Measurements from ENCODE around the gene ZBTB7C. TPM values are rescaled to one million over a fixed set of nuclear protein-coding genes. Genes with fewer than 3 reads are reported as not detected.

Gene ZBTB7C
- total and polyA plus RNA-seq, 4 donors: 0.19 to 1.1 (median 0.45) TPM

DNA sequence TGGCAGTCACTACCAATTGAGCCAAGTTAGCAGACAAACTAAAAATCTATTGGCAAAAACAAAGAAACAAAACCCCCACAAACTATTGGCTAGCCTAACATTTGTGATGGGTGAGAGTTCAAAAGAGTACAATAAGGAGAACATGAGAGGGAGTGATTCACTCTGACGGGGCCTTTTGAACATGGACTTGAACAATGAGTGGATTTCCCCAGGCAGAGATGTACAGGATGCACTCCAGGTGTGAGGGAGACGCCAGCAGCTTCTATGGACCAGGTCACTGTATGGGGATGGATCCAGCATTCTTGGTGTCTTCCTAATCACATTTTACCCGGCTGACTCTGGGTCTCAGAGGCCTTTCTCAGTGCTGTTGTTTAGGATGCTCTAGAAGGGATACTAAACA, 311.2 kb downstream of the ZBTB7C start:
- no peaks in the 10 kb centered on the region for H3K36me3 ChIP-seq (ENCODE audit: control insufficient read depth in 4 of 4, insufficient read depth in 3 of 4, low read depth in 1 of 4, low read length in 3 of 4)
- WGBS: 89% methylated on average over 3 of the region's 3 CpGs
- no peak for TF ChIP-seq FOXA2 (IDR thresholded peaks at IDR 0.05)
- no peak for TF ChIP-seq RXRA (IDR thresholded peaks at IDR 0.05)
- no peak for TF ChIP-seq YY1 (IDR thresholded peaks at IDR 0.05)
- TF ChIP-seq RAD21 (IDR thresholded peaks at IDR 0.05): no peak
- TF ChIP-seq, protein P1, sequence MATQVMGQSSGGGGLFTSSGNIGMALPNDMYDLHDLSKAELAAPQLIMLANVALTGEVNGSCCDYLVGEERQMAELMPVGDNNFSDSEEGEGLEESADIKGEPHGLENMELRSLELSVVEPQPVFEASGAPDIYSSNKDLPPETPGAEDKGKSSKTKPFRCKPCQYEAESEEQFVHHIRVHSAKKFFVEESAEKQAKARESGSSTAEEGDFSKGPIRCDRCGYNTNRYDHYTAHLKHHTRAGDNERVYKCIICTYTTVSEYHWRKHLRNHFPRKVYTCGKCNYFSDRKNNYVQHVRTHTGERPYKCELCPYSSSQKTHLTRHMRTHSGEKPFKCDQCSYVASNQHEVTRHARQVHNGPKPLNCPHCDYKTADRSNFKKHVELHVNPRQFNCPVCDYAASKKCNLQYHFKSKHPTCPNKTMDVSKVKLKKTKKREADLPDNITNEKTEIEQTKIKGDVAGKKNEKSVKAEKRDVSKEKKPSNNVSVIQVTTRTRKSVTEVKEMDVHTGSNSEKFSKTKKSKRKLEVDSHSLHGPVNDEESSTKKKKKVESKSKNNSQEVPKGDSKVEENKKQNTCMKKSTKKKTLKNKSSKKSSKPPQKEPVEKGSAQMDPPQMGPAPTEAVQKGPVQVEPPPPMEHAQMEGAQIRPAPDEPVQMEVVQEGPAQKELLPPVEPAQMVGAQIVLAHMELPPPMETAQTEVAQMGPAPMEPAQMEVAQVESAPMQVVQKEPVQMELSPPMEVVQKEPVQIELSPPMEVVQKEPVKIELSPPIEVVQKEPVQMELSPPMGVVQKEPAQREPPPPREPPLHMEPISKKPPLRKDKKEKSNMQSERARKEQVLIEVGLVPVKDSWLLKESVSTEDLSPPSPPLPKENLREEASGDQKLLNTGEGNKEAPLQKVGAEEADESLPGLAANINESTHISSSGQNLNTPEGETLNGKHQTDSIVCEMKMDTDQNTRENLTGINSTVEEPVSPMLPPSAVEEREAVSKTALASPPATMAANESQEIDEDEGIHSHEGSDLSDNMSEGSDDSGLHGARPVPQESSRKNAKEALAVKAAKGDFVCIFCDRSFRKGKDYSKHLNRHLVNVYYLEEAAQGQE (IDR thresholded peaks at IDR 0.05): no peak
- no peak for DNase-seq (ENCODE audit: low spot score)
- H3K27me3 ChIP-seq (ENCODE audit: control insufficient read depth in 4 of 4, insufficient read depth in 4 of 4, low read length in 3 of 4): no peaks in the 10 kb centered on the region
- no peaks in the 10 kb centered on the region for H3K4me1 ChIP-seq (ENCODE audit: control insufficient read depth in 4 of 4, insufficient read depth in 4 of 4, low read length in 3 of 4)
- H3K9ac ChIP-seq (ENCODE audit: low read depth in 1 of 2, low read length in 2 of 2): no peak overlapping the region
- H3K9me3 ChIP-seq (ENCODE audit: control insufficient read depth in 4 of 4, low read length in 3 of 4): no peaks in the 10 kb centered on the region
- no peak overlapping the region for H3K4me3 ChIP-seq (ENCODE audit: low read depth in 1 of 3, low read length in 3 of 3)
- H3K27ac ChIP-seq (ENCODE audit: low read depth in 1 of 2, low read length in 2 of 2): no peak overlapping the region

DNA sequence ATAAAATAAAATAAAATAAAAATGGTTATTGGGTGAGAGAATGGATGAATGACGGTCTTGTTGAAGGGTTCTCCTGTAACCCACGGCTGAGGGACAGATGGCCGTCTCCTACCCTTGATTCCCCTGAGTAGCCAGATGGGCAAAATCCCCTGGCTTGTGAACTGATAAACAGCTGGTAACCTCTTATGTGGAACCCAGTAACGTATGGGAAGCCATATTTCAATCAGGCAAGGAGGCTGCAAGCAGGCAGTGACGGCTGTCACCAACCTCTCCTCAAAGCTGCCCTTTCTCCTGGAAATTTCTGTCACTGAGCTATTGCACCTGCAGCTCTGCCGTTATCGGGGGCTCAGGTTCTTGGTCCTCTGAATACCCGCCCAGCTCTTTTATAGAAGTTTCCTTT, 313.5 kb downstream of the ZBTB7C start:
- no peak for DNase-seq (ENCODE audit: low spot score)
- Histone ChIP-seq H3K36me3 (ENCODE audit: control insufficient read depth in 4 of 4, insufficient read depth in 3 of 4, low read depth in 1 of 4, low read length in 3 of 4) (no peaks in the 10 kb centered on the region), H3K9ac (ENCODE audit: low read depth in 1 of 2, low read length in 2 of 2) (no peak overlapping the region), H3K4me3 (ENCODE audit: low read depth in 1 of 3, low read length in 3 of 3) (no peak overlapping the region), H3K27me3 (ENCODE audit: control insufficient read depth in 4 of 4, insufficient read depth in 4 of 4, low read length in 3 of 4) (no peaks in the 10 kb centered on the region), H3K9me3 (ENCODE audit: control insufficient read depth in 4 of 4, low read length in 3 of 4) (no peaks in the 10 kb centered on the region), H3K27ac (ENCODE audit: low read depth in 1 of 2, low read length in 2 of 2) (no peak overlapping the region), H3K4me1 (ENCODE audit: control insufficient read depth in 4 of 4, insufficient read depth in 4 of 4, low read length in 3 of 4) (no peaks in the 10 kb centered on the region)
- TF ChIP-seq, protein P2, sequence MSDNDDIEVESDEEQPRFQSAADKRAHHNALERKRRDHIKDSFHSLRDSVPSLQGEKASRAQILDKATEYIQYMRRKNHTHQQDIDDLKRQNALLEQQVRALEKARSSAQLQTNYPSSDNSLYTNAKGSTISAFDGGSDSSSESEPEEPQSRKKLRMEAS (IDR thresholded peaks at IDR 0.05): no peak
- TF ChIP-seq NR2F2 (IDR thresholded peaks at IDR 0.05): no peak
- TF ChIP-seq FOXA1 (IDR thresholded peaks at IDR 0.05): no peak
- no peak for TF ChIP-seq TAF1 (conservative IDR thresholded peaks at IDR 0.05)
- no peak for TF ChIP-seq GABPA (IDR thresholded peaks at IDR 0.05 in 1 of 2, conservative IDR thresholded peaks at IDR 0.05 in 1 of 2)
- no peak for TF ChIP-seq YY1 (IDR thresholded peaks at IDR 0.05)
- TF ChIP-seq, protein P1 (IDR thresholded peaks at IDR 0.05): no peak
- 76% methylated on average over 8 of the region's 8 CpGs for WGBS

DNA sequence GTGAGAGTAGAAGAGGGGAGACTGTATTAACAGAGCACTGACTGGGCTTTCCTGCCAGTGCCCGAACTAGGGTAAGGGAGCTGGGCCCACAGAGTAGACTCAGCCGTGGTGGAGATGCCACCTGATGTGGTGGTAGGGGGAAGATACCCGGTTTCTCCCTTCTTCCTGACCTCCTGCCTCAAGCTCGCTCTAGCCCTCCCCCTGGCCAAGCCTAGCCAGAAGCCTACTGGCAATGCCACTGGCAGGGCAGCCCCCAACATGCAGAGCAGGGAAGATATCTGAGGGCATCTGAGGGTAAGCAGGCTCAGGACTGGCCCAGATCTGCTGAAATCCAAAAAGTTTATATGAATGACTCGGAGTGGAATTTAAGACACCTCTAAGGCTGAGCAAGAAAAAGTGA, 316.1 kb downstream of the ZBTB7C start:
- H3K9ac ChIP-seq (ENCODE audit: low read depth in 1 of 2, low read length in 2 of 2): no peak overlapping the region
- H3K4me3 ChIP-seq (ENCODE audit: low read depth in 1 of 3, low read length in 3 of 3): no peak overlapping the region
- DNase-seq (ENCODE audit: low spot score): no peak
- TF ChIP-seq TAF1 (conservative IDR thresholded peaks at IDR 0.05) (no peak), RAD21 (IDR thresholded peaks at IDR 0.05) (no peak), GABPA (IDR thresholded peaks at IDR 0.05 in 1 of 2, conservative IDR thresholded peaks at IDR 0.05 in 1 of 2) (no peak)
- WGBS: 90% methylated on average over 5 of the region's 5 CpGs
- H3K36me3 ChIP-seq (ENCODE audit: control insufficient read depth in 4 of 4, insufficient read depth in 3 of 4, low read depth in 1 of 4, low read length in 3 of 4): no peaks in the 10 kb centered on the region
- H3K27me3 ChIP-seq (ENCODE audit: control insufficient read depth in 4 of 4, insufficient read depth in 4 of 4, low read length in 3 of 4): no peaks in the 10 kb centered on the region
- no peaks in the 10 kb centered on the region for H3K9me3 ChIP-seq (ENCODE audit: control insufficient read depth in 4 of 4, low read length in 3 of 4)
- no peaks in the 10 kb centered on the region for H3K4me1 ChIP-seq (ENCODE audit: control insufficient read depth in 4 of 4, insufficient read depth in 4 of 4, low read length in 3 of 4)
- no peak overlapping the region for H3K27ac ChIP-seq (ENCODE audit: low read depth in 1 of 2, low read length in 2 of 2)

Data from liver (tissue), 9 donors.